HEK293 (cell line): ENCODE data around the gene RASA3.

Experiments
- CTCF ChIA-PET: fragments of 350-600 bp; formaldehyde crosslinking; extraction: SDS; loops from one replicate; lab custom pipeline; 2021; ENCODE audit warnings: antibody characterized with exemption; lab: Yijun Ruan, JAX
- POLR2A ChIA-PET: fragments of 300-600 bp; formaldehyde crosslinking; extraction: SDS; loops from one replicate; lab custom pipeline; 2020; ENCODE audit warnings: antibody characterized with exemption, inconsistent platforms; lab: Yijun Ruan, JAX
- H3K27ac ChIP-seq: fragments of 200-500 bp; sonication (Bioruptor generic); 2 replicates; pipeline ENCODE4 v1.5.1; 2014; ENCODE audit warnings: low read depth, low read length, control low read depth, inconsistent platforms; ENCODE audit errors: extremely low read depth
- H3K36me3 ChIP-seq, 2 experiments: fragments of 200-500 bp in 1 of 2; sonication (Bioruptor generic) in 1 of 2; 1 replicate in 1 of 2; 2 replicates in 1 of 2; pipeline ENCODE4 v1.5.1; 2014 to 2017; ENCODE audit warnings: inconsistent platforms in 2 of 2, low read length in 2 of 2; ENCODE audit not compliant: control insufficient read depth in 2 of 2, insufficient read depth in 1 of 2
- H3K4me1 ChIP-seq: fragments of 200-500 bp; sonication (Bioruptor generic); 2 replicates; pipeline ENCODE4 v1.5.1; 2014; ENCODE audit warnings: mild to moderate bottlenecking, low read length, inconsistent platforms; ENCODE audit not compliant: control insufficient read depth, insufficient read depth
- H3K4me3 ChIP-seq: 2 replicates; pipeline ENCODE4 v1.5.1; 2011; ENCODE audit warnings: low read depth, mild to moderate bottlenecking, control low read depth, low read length, moderate library complexity
- H3K9me3 ChIP-seq: fragments of 200-500 bp; sonication (Bioruptor generic); 2 replicates; pipeline ENCODE4 v1.5.1; 2014; ENCODE audit warnings: low read depth, low read length, inconsistent platforms; ENCODE audit not compliant: control insufficient read depth, insufficient read depth
- CTCF ChIP-seq: fragments of 450-650 bp; formaldehyde crosslinking; IDR thresholded peaks from 2 replicates; pipeline ENCODE4 v1.5.1; 2016; ENCODE audit warnings: missing biosample characterization, missing genetic modification characterization
- GLI4 ChIP-seq: fragments of 450-650 bp; formaldehyde crosslinking; IDR thresholded peaks from 2 replicates; pipeline ENCODE4 v1.5.1; 2016; ENCODE audit warnings: missing biosample characterization, missing genetic modification characterization
- GLIS2 ChIP-seq: fragments of 450-650 bp; formaldehyde crosslinking; IDR thresholded peaks from 2 replicates; pipeline ENCODE4 v1.5.1; 2016; ENCODE audit warnings: missing biosample characterization, missing genetic modification characterization
- KLF10 ChIP-seq: fragments of 450-650 bp; IDR thresholded peaks from 2 replicates; pipeline ENCODE4 v1.5.1; 2018; ENCODE audit warnings: missing biosample characterization, mild to moderate bottlenecking, missing genetic modification characterization
- KLF17 ChIP-seq: fragments of 450-650 bp; formaldehyde crosslinking; IDR thresholded peaks from 2 replicates; pipeline ENCODE4 v1.5.1; 2016; ENCODE audit warnings: missing biosample characterization, missing genetic modification characterization
- PRDM6 ChIP-seq: fragments of 450-650 bp; formaldehyde crosslinking; IDR thresholded peaks from 2 replicates; pipeline ENCODE4 v1.5.1; 2017; ENCODE audit warnings: missing biosample characterization, missing genetic modification characterization
- SETDB1 ChIP-seq: IDR thresholded peaks from one replicate; pipeline ENCODE4 v1.6.1; 2017; ENCODE audit warnings: mild to moderate bottlenecking, low read length, moderate library complexity, mixed read lengths; ENCODE audit not compliant: insufficient read length
- TCF7L2 ChIP-seq: IDR thresholded peaks from 2 replicates; pipeline ENCODE4 v1.6.1; 2011; ENCODE audit warnings: low read depth, mild to moderate bottlenecking, inconsistent platforms, low read length, moderate library complexity, borderline replicate concordance
- TSHZ1 ChIP-seq: fragments of 450-650 bp; formaldehyde crosslinking; IDR thresholded peaks from 2 replicates; pipeline ENCODE4 v1.5.1; 2016; ENCODE audit warnings: missing biosample characterization, missing genetic modification characterization, borderline replicate concordance
- ZBTB49 ChIP-seq: fragments of 450-650 bp; formaldehyde crosslinking; IDR thresholded peaks from 2 replicates; pipeline ENCODE4 v1.5.1; 2016; ENCODE audit warnings: missing biosample characterization, missing genetic modification characterization, low read depth
- ZFP37 ChIP-seq: fragments of 450-650 bp; formaldehyde crosslinking; IDR thresholded peaks from 2 replicates; pipeline ENCODE4 v1.5.1; 2016; ENCODE audit warnings: missing biosample characterization, missing genetic modification characterization
- ZNF140 ChIP-seq: fragments of 450-650 bp; formaldehyde crosslinking; IDR thresholded peaks from 2 replicates; pipeline ENCODE4 v1.5.1; 2016; ENCODE audit warnings: missing biosample characterization, missing genetic modification characterization
- ZNF146 ChIP-seq: fragments of 450-650 bp; formaldehyde crosslinking; IDR thresholded peaks from 2 replicates; pipeline ENCODE4 v1.5.1; 2016; ENCODE audit warnings: missing biosample characterization, missing genetic modification characterization
- ZNF398 ChIP-seq: fragments of 450-650 bp; formaldehyde crosslinking; IDR thresholded peaks from 2 replicates; pipeline ENCODE4 v1.5.1; 2017; ENCODE audit warnings: missing biosample characterization, missing genetic modification characterization
- ZNF404 ChIP-seq: fragments of 450-650 bp; formaldehyde crosslinking; IDR thresholded peaks from 2 replicates; pipeline ENCODE4 v1.5.1; 2017; ENCODE audit warnings: missing biosample characterization, missing genetic modification characterization
- ZNF423 ChIP-seq: fragments of 450-650 bp; formaldehyde crosslinking; IDR thresholded peaks from 2 replicates; pipeline ENCODE4 v1.5.1; 2016; ENCODE audit warnings: missing biosample characterization, missing genetic modification characterization
- ZNF621 ChIP-seq: fragments of 450-650 bp; formaldehyde crosslinking; IDR thresholded peaks from 2 replicates; pipeline ENCODE4 v1.5.1; 2017; ENCODE audit warnings: missing biosample characterization, missing genetic modification characterization
- ZNF624 ChIP-seq: fragments of 450-650 bp; formaldehyde crosslinking; IDR thresholded peaks from 2 replicates; pipeline ENCODE4 v1.5.1; 2017; ENCODE audit warnings: missing biosample characterization, missing genetic modification characterization
- ZSCAN23 ChIP-seq: fragments of 450-650 bp; formaldehyde crosslinking; IDR thresholded peaks from 2 replicates; pipeline ENCODE4 v1.5.1; 2016; ENCODE audit warnings: missing biosample characterization, missing genetic modification characterization

RASA3 gene

GRCh38 chr13:114147803-114148520, 15.5 kb upstream of the RASA3 start:
- H3K9me3 ChIP-seq = no peaks in the 10 kb centered on the region
- POLR2A ChIA-PET = no interaction called here
- CTCF ChIA-PET = no interaction called here
- no peaks in the 10 kb centered on the region for H3K36me3 ChIP-seq
- no peak overlapping the region for H3K27ac ChIP-seq
- no peak for TF ChIP-seq ZNF404 (tag by site-specific recombination)
- TF ChIP-seq PRDM6 (tag by site-specific recombination) = no peak
- no peak for TF ChIP-seq TSHZ1 (tag by site-specific recombination)
- TF ChIP-seq SETDB1 = no peak
- TF ChIP-seq KLF10 = no peak
- TF ChIP-seq ZFP37 (tag by site-specific recombination) = no peak
- no peak for TF ChIP-seq GLI4 (tag by site-specific recombination)
- TF ChIP-seq CTCF (tag by site-specific recombination) = no peak
- TF ChIP-seq GLIS2 = no peak
- TF ChIP-seq ZNF146 (tag by site-specific recombination) = no peak
- no peak for TF ChIP-seq KLF17
- no peak for TF ChIP-seq ZNF140
- TF ChIP-seq TCF7L2 = no peak
- no peak for TF ChIP-seq ZBTB49
- TF ChIP-seq ZNF624 = no peak
- TF ChIP-seq ZSCAN23 (tag by site-specific recombination) = no peak
- TF ChIP-seq ZNF423 = no peak
- TF ChIP-seq ZNF398 (tag by site-specific recombination) = no peak
- TF ChIP-seq ZNF621 (tag by site-specific recombination) = no peak
- H3K4me3 ChIP-seq = no peak overlapping the region
- H3K4me1 ChIP-seq = no peaks in the 10 kb centered on the region
